Mammary epithelial cell (primary cell): ENCODE measurements around the gene MRM3.

ENCODE experiments used
- CTCF ChIP-seq, 2 donors: IDR thresholded peaks in 1 of 2; conservative IDR thresholded peaks in 1 of 2; 2 replicates each; pipeline ENCODE4 v1.5.1; 2011 to 2012; ENCODE audit warnings: inconsistent platforms in 2 of 2, low read length in 2 of 2, mild to moderate bottlenecking in 2 of 2, control low read depth in 1 of 2, low read depth in 1 of 2; ENCODE audit not compliant: insufficient read depth in 1 of 2; ENCODE audit errors: extremely low read depth in 1 of 2
- EZH2 ChIP-seq: IDR thresholded peaks from 2 replicates; pipeline ENCODE4 v1.6.1; 2012; ENCODE audit warnings: low read length, inconsistent platforms, borderline replicate concordance

GRCh38 chr17:806346-806745 is 24.2 kb downstream of the MRM3 start:
- TF ChIP-seq CTCF (conservative IDR thresholded peaks at IDR 0.05 in 1 of 2, IDR thresholded peaks at IDR 0.05 in 1 of 2; ENCODE audit: extremely low read depth in 1 of 2, insufficient read depth in 1 of 2, low read depth in 1 of 2, low read length in 2 of 2) (no peak), EZH2 (no peak)
